Neural cell (in vitro differentiated cells): Measurements from ENCODE around the gene LIF. TPM values are rescaled to one million over a fixed set of nuclear protein-coding genes. Genes with fewer than 3 reads are reported as not detected.

ENCODE experiments used
- H2AFZ ChIP-seq: fragments of 200-600, 300-800 bp; sonication (generic), shearing (Covaris generic); 2 replicates; pipeline ENCODE4 v1.6.0; 2014; ENCODE audit warnings: low read depth, mild to moderate bottlenecking, antibody characterized with exemption, low read length, moderate library complexity
- H3F3A ChIP-seq: fragments of 200-600 bp; shearing (Covaris generic); 2 replicates; pipeline ENCODE4 v1.6.1; 2016; ENCODE audit warnings: mild to moderate bottlenecking, moderate library complexity, mixed read lengths, antibody characterized with exemption, low read length; ENCODE audit not compliant: insufficient read depth, poor library complexity, severe bottlenecking
- H3K27ac ChIP-seq: fragments of 200-600, 300-800 bp; sonication (generic), shearing (Covaris generic); 2 replicates; pipeline ENCODE4 v1.5.1; 2014; ENCODE audit warnings: mild to moderate bottlenecking, low read length, moderate library complexity
- H3K27me3 ChIP-seq: fragments of 300-800, 200-600 bp; sonication (generic), shearing (Covaris generic); 2 replicates; pipeline ENCODE4 v1.6.0; 2014; ENCODE audit warnings: mild to moderate bottlenecking, low read depth, low read length, moderate library complexity; ENCODE audit not compliant: insufficient read depth
- H3K36me3 ChIP-seq: fragments of 300-800, 200-600 bp; sonication (generic), shearing (Covaris generic); 2 replicates; pipeline ENCODE4 v1.5.1; 2014; ENCODE audit warnings: mild to moderate bottlenecking, antibody characterized with exemption, low read length, moderate library complexity; ENCODE audit not compliant: insufficient read depth
- H3K4me2 ChIP-seq: fragments of 300-800, 200-600 bp; sonication (generic), shearing (Covaris generic); 2 replicates; pipeline ENCODE4 v1.6.0; 2014; ENCODE audit warnings: mild to moderate bottlenecking, low read length
- H3K4me3 ChIP-seq: fragments of 300-800, 200-600 bp; sonication (generic), shearing (Covaris generic); 2 replicates; pipeline ENCODE4 v1.5.1; 2014; ENCODE audit warnings: mild to moderate bottlenecking, low read length, moderate library complexity
- H3K79me2 ChIP-seq: fragments of 200-600 bp; shearing (Covaris generic); replicated peaks from 2 replicates; pipeline ENCODE4 v1.6.0; 2014; ENCODE audit warnings: mild to moderate bottlenecking, low read length, moderate library complexity; ENCODE audit not compliant: insufficient read depth
- H3K9ac ChIP-seq: fragments of 300-800, 200-600 bp; sonication (generic), shearing (Covaris generic); 2 replicates; pipeline ENCODE4 v1.6.1; 2016; ENCODE audit warnings: mild to moderate bottlenecking, low read length, mixed read lengths
- H3K9me2 ChIP-seq: fragments of 200-600 bp; shearing (Covaris generic); 2 replicates; pipeline ENCODE4 v1.6.1; 2016; ENCODE audit warnings: mild to moderate bottlenecking, low read length, mixed read lengths; ENCODE audit not compliant: insufficient read depth
- H3K9me3 ChIP-seq: fragments of 200-600, 300-800 bp; sonication (generic), shearing (Covaris generic); 2 replicates; pipeline ENCODE4 v1.6.1; 2016; ENCODE audit warnings: mild to moderate bottlenecking, mixed run types, low read length, moderate library complexity, mixed read lengths
- H4K20me1 ChIP-seq: fragments of 200-600 bp; shearing (Covaris generic); 2 replicates; pipeline ENCODE4 v1.6.1; 2016; ENCODE audit warnings: mild to moderate bottlenecking, mixed run types; ENCODE audit not compliant: insufficient read depth
- EP300 ChIP-seq: fragments of 450-650 bp; conservative IDR thresholded peaks from 2 replicates; pipeline ENCODE4 v1.6.1; 2014; ENCODE audit warnings: antibody characterized with exemption, mild to moderate bottlenecking, moderate library complexity; ENCODE audit not compliant: poor library complexity, severe bottlenecking
- EZH2 ChIP-seq: fragments of 200-600, 300-800 bp; shearing (Covaris generic), sonication (generic); IDR thresholded peaks from 2 replicates; pipeline ENCODE4 v1.6.1; 2014; ENCODE audit warnings: antibody characterized with exemption, low read length, borderline replicate concordance, mild to moderate bottlenecking; ENCODE audit not compliant: insufficient read depth, poor library complexity, severe bottlenecking
- MXI1 ChIP-seq: fragments of 450-650 bp; conservative IDR thresholded peaks from 2 replicates; pipeline ENCODE4 v1.6.1; 2014; ENCODE audit warnings: antibody characterized with exemption, mild to moderate bottlenecking; ENCODE audit not compliant: poor library complexity, severe bottlenecking
- POLR2AphosphoS5 ChIP-seq: IDR thresholded peaks from 2 replicates; pipeline ENCODE4 v1.6.1; 2012
- RAD21 ChIP-seq: fragments of 450-650 bp; conservative IDR thresholded peaks from 2 replicates; pipeline ENCODE4 v1.6.1; 2014; ENCODE audit warnings: antibody characterized with exemption, mild to moderate bottlenecking, moderate library complexity
- SMC3 ChIP-seq: fragments of 450-650 bp; conservative IDR thresholded peaks from 2 replicates; pipeline ENCODE4 v1.6.1; 2014; ENCODE audit warnings: antibody characterized with exemption, mild to moderate bottlenecking, moderate library complexity; ENCODE audit not compliant: poor library complexity
- TAF1 ChIP-seq: IDR thresholded peaks from 2 replicates; pipeline ENCODE4 v1.6.1; 2012; ENCODE audit warnings: low read depth
- polyA plus RNA-seq: library from polyadenylated mRNA; depleted of rRNA; stranded (reverse); fragments of >200 nt; gene quantifications from 2 replicates; pipeline ENCODE4 v1.2.3, GENCODE V29; 2014
- TF ChIP-seq, protein P1 (sequence below): fragments of 450-650 bp; IDR thresholded peaks from 2 replicates; pipeline ENCODE4 v1.5.1; 2014; ENCODE audit warnings: antibody characterized with exemption, mild to moderate bottlenecking, moderate library complexity; ENCODE audit not compliant: poor library complexity, severe bottlenecking
- TF ChIP-seq, protein P2 (sequence below): IDR thresholded peaks from 2 replicates; pipeline ENCODE4 v1.6.1; 2012; ENCODE audit warnings: borderline replicate concordance

Gene LIF
- polyA plus RNA-seq, 1 donor from 2014 or later: 0.05 TPM

DNA sequence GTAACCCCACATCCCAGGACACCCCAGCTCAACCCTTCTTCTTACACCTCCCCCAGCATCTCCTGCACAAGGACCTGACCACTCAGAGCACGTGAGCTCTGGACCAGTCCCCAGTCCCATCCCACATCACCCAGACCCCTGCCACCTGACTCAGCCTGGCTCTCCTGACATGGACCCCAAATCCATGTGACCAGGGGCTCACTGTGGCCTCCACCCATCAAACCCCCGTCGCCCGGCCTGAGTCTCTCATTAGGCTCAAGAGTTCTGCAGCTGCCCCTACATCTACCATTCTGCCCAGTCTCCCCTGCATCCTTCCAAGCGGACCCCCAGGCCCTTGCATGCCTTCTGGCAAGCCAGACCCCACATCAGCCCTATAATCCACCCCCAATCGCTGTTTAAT is 1.9 kb upstream of the LIF start:
- H3K27me3 ChIP-seq: peaks cover 17% of the 10 kb centered on the region
- H4K20me1 ChIP-seq: no peaks in the 10 kb centered on the region
- H3K9ac ChIP-seq: no peak overlapping the region
- TF ChIP-seq MXI1 (no peak), POLR2AphosphoS5 (no peak), EP300 (no peak), TAF1 (no peak), EZH2 (no peak), RAD21 (no peak), SMC3 (no peak)
- TF ChIP-seq, protein P1, sequence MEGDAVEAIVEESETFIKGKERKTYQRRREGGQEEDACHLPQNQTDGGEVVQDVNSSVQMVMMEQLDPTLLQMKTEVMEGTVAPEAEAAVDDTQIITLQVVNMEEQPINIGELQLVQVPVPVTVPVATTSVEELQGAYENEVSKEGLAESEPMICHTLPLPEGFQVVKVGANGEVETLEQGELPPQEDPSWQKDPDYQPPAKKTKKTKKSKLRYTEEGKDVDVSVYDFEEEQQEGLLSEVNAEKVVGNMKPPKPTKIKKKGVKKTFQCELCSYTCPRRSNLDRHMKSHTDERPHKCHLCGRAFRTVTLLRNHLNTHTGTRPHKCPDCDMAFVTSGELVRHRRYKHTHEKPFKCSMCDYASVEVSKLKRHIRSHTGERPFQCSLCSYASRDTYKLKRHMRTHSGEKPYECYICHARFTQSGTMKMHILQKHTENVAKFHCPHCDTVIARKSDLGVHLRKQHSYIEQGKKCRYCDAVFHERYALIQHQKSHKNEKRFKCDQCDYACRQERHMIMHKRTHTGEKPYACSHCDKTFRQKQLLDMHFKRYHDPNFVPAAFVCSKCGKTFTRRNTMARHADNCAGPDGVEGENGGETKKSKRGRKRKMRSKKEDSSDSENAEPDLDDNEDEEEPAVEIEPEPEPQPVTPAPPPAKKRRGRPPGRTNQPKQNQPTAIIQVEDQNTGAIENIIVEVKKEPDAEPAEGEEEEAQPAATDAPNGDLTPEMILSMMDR: no peak
- TF ChIP-seq, protein P2, sequence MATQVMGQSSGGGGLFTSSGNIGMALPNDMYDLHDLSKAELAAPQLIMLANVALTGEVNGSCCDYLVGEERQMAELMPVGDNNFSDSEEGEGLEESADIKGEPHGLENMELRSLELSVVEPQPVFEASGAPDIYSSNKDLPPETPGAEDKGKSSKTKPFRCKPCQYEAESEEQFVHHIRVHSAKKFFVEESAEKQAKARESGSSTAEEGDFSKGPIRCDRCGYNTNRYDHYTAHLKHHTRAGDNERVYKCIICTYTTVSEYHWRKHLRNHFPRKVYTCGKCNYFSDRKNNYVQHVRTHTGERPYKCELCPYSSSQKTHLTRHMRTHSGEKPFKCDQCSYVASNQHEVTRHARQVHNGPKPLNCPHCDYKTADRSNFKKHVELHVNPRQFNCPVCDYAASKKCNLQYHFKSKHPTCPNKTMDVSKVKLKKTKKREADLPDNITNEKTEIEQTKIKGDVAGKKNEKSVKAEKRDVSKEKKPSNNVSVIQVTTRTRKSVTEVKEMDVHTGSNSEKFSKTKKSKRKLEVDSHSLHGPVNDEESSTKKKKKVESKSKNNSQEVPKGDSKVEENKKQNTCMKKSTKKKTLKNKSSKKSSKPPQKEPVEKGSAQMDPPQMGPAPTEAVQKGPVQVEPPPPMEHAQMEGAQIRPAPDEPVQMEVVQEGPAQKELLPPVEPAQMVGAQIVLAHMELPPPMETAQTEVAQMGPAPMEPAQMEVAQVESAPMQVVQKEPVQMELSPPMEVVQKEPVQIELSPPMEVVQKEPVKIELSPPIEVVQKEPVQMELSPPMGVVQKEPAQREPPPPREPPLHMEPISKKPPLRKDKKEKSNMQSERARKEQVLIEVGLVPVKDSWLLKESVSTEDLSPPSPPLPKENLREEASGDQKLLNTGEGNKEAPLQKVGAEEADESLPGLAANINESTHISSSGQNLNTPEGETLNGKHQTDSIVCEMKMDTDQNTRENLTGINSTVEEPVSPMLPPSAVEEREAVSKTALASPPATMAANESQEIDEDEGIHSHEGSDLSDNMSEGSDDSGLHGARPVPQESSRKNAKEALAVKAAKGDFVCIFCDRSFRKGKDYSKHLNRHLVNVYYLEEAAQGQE: no peak
- no peaks in the 10 kb centered on the region for H3K9me2 ChIP-seq
- H3F3A ChIP-seq: no peaks in the 10 kb centered on the region
- no peak overlapping the region for H2AFZ ChIP-seq
- no peaks in the 10 kb centered on the region for H3K79me2 ChIP-seq
- no peaks in the 10 kb centered on the region for H3K9me3 ChIP-seq
- H3K27ac ChIP-seq: no peak overlapping the region
- no peak overlapping the region for H3K4me3 ChIP-seq
- H3K36me3 ChIP-seq: no peaks in the 10 kb centered on the region
- H3K4me2 ChIP-seq: no peak overlapping the region

DNA sequence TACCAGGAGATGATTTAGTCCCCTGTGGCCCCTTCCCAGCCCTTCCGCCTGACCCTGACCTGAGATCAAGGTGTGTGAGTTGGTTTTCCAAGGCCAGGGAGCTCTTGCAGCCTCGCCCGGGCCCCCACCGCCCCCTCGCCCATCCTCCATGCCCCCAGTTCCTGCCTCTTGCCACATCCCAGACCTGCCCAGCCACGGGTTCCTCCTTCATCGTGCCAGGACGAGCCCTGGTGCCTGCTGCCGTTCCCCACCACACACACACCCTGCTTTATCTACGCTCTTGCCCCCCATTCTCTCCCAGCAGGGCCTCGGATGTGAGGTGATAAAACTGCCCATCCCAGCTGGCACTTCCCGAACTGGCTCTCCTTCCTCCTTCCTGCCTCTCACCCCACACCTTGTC is 1.4 kb upstream of the LIF start:
- Histone ChIP-seq H3F3A (no peaks in the 10 kb centered on the region), H2AFZ (no peak overlapping the region), H3K9me2 (no peaks in the 10 kb centered on the region), H3K27me3 (peaks cover 17% of the 10 kb centered on the region), H3K36me3 (no peaks in the 10 kb centered on the region), H3K79me2 (no peaks in the 10 kb centered on the region), H3K27ac (no peak overlapping the region), H3K9ac (no peak overlapping the region), H3K4me3 (no peak overlapping the region), H3K9me3 (no peaks in the 10 kb centered on the region), H4K20me1 (no peaks in the 10 kb centered on the region), H3K4me2 (no peak overlapping the region)
- TF ChIP-seq, protein P1: no peak
- TF ChIP-seq POLR2AphosphoS5: no peak
- TF ChIP-seq EZH2: no peak
- no peak for TF ChIP-seq SMC3
- TF ChIP-seq, protein P2: no peak
